Ovary (tissue), 3 donors: ENCODE results near the gene TTC16.

ENCODE experiments used
- EP300 ChIP-seq: sonication (generic); formaldehyde crosslinking; IDR thresholded peaks from one replicate; pipeline ENCODE4 v1.6.1; 2017; ENCODE audit warnings: antibody characterized with exemption
- POLR2A ChIP-seq: fragments of 450-650 bp; IDR thresholded peaks from one replicate; pipeline ENCODE4 v1.6.1; 2017; ENCODE audit warnings: antibody characterized with exemption, mild to moderate bottlenecking, moderate library complexity
- TF ChIP-seq, protein P1 (sequence below), 3 donors: fragments of 450-650 bp in 2 of 3; fragments of 200-600 bp in 1 of 3; IDR thresholded peaks; one replicate each; pipeline versions ENCODE4 v1.5.1 to v1.8.0; 2016 to 2022; ENCODE audit warnings: antibody characterized with exemption in 3 of 3, mild to moderate bottlenecking in 1 of 3
- donor health status: DM: no; HTN: no; CAD: no.

DNA sequence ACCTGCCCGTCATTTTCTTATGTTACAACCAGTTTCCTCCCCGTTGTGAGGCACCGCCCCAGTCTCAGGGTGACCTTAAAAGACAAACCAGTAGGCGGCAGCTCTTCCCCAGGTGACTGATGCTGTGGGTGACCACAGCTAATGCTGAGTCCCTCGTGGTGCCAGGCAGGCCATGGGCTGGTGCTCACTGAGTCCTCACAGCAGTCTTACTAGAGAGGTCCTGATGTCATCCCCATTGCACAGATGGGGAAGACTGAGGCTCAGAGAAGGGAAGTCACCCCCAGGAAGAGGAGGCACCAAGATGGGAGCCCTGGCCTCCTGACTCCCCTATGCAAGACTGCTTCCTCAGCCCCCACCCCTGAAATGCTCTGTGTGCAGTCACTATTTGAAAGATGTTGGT lies 8.1 kb upstream of the TTC16 start:
- TF ChIP-seq, protein P1, sequence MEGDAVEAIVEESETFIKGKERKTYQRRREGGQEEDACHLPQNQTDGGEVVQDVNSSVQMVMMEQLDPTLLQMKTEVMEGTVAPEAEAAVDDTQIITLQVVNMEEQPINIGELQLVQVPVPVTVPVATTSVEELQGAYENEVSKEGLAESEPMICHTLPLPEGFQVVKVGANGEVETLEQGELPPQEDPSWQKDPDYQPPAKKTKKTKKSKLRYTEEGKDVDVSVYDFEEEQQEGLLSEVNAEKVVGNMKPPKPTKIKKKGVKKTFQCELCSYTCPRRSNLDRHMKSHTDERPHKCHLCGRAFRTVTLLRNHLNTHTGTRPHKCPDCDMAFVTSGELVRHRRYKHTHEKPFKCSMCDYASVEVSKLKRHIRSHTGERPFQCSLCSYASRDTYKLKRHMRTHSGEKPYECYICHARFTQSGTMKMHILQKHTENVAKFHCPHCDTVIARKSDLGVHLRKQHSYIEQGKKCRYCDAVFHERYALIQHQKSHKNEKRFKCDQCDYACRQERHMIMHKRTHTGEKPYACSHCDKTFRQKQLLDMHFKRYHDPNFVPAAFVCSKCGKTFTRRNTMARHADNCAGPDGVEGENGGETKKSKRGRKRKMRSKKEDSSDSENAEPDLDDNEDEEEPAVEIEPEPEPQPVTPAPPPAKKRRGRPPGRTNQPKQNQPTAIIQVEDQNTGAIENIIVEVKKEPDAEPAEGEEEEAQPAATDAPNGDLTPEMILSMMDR (IDR thresholded peaks at IDR 0.05): no peak
- TF ChIP-seq POLR2A (no peak), EP300 (no peak)
